Measurements from ENCODE around the gene TRAPPC2.

DNA sequence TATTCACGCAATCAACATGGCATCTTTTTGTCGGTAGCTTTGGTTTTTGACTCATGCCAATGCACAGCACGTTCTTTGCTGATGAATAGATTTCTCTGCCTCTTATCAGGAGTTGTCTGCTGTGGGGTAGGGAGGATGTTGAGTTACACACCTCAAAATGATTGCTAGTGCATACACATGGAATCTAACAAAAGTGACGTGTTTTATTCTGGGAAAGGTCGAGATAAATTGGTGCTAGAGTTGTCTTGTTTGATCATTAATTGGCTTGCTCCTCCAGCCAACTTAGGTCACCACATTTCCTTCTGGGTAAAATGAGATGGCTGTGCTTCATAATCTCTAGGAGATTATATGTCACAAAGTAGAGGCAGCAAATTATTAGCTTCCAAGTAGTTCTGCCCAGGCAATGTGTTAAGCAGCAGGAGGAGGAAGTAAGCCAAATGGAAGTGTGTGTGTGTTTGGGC, 41.6 kb downstream of the TRAPPC2 start:
- TF ChIP-seq, protein P1, sequence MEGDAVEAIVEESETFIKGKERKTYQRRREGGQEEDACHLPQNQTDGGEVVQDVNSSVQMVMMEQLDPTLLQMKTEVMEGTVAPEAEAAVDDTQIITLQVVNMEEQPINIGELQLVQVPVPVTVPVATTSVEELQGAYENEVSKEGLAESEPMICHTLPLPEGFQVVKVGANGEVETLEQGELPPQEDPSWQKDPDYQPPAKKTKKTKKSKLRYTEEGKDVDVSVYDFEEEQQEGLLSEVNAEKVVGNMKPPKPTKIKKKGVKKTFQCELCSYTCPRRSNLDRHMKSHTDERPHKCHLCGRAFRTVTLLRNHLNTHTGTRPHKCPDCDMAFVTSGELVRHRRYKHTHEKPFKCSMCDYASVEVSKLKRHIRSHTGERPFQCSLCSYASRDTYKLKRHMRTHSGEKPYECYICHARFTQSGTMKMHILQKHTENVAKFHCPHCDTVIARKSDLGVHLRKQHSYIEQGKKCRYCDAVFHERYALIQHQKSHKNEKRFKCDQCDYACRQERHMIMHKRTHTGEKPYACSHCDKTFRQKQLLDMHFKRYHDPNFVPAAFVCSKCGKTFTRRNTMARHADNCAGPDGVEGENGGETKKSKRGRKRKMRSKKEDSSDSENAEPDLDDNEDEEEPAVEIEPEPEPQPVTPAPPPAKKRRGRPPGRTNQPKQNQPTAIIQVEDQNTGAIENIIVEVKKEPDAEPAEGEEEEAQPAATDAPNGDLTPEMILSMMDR (conservative IDR thresholded peaks at IDR 0.05 in 1 of 2, IDR thresholded peaks at IDR 0.05 in 1 of 2; ENCODE audit: extremely low read depth in 1 of 2, insufficient read depth in 1 of 2, low read depth in 1 of 2, low read length in 2 of 2): no peak
- no peak for TF ChIP-seq EZH2 (IDR thresholded peaks at IDR 0.05; ENCODE audit: borderline replicate concordance, low read length)
